ENCODE results near the gene PPP1R13B. TPM values are rescaled to one million over a fixed set of nuclear protein-coding genes. Genes with fewer than 3 reads are reported as not detected.

PPP1R13B gene
- total RNA-seq, 1 experiment from 2014 or later = 3.0 TPM

DNA sequence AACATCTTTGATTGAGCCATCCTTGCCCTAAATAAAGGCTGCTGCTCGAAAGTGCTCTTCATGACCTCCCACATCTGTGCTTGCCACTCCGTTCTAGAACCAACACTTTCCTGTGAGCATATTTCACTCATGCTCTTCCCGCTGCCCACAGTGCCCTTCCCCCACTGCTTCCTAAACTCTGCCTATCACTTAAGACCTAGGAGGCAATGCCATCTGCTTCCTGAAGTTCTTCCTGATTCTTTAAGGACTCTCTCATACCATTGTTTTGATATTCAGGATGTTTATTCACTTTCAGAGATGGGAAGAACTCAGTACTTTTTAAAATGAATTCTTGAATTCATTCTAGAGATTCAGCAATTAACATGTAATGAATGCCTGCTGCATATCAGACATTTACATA, 81.8 kb downstream of the PPP1R13B start:
- Histone ChIP-seq H3K4me3 (ENCODE audit: low read length) (no peak overlapping the region), H3K79me2 (ENCODE audit: low read length) (no peaks in the 10 kb centered on the region), H3K4me1 (ENCODE audit: low read length) (peaks cover 20% of the 10 kb centered on the region), H3K4me2 (ENCODE audit: low read depth, low read length, poor library complexity, severe bottlenecking) (no peak overlapping the region), H3K36me3 (ENCODE audit: insufficient read depth, low read length) (no peaks in the 10 kb centered on the region), H2AFZ (ENCODE audit: low read length) (no peak overlapping the region), H3K9me2 (replicated peaks; ENCODE audit: insufficient read depth, low read length) (no peaks in the 10 kb centered on the region), H3K27ac (ENCODE audit: low read length) (no peak overlapping the region), H4K20me1 (ENCODE audit: insufficient read depth, low read depth, low read length) (no peaks in the 10 kb centered on the region), H3K9ac (ENCODE audit: low read length) (no peak overlapping the region), H3K9me3 (ENCODE audit: low read length) (no peaks in the 10 kb centered on the region), H3K27me3 (ENCODE audit: low read length) (no peaks in the 10 kb centered on the region)
- DNase-seq = no peak

DNA sequence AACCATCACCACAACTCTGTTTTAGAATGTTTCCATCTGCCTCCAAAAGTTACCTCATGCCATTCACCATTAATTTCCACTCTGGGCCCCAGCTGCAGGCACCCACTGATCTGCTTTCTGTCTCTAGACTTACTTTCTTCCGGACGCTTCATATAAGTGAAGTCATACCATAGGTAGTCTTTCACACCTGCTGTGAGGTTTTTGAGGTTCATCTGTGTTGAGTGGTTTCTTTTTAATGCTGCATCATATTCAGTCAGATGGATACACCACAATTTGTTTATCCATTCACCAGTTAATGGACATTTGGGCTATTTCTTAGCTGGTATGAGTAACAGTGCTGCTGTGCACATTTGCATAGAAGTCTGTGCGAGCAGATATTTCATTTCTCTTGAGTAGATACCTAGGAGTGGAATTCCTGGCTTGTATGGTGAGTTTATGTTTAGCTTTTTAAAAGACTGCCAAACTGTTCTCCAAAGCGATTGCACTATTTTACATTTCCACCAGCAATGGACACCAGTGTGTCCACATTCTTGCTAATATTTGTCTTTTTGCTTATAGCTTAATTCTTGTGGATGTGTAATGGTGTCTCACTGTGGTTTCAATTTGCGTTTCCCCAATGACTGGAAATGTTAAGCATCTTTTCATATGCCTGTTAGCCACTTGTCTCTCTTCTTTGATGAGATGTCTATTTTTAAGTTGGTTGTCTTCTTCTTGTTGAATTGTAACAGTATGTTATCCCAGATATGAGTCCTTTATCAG, 83.5 kb downstream of the PPP1R13B start:
- peak; percentile 57 for DNase-seq
- H3K4me2 ChIP-seq (ENCODE audit: low read depth, low read length, poor library complexity, severe bottlenecking) = peak overlapping the region; percentile 38

DNA sequence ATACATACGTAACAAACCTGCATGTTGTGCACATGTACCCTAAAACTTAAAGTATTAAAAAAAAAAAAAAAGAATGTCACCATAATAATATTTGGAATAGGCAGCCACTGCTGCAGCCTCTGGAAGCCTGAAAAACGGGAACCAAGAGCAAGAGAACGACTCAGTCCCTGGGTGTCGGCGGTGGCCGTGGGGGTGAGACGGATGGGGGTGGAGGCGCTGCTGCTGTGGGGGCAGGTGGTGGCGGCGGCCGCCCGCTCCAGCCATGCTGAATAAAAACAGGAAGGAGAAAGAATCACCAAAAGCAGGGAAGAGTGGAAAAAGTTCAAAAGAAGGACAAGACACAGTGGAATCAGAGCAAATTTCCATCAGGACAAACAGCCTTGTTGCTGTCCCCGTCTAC, 84.8 kb downstream of the PPP1R13B start:
- DNase-seq = no peak
- H3K27ac ChIP-seq (ENCODE audit: low read length) = no peak overlapping the region
- H3K4me3 ChIP-seq (ENCODE audit: low read length) = no peak overlapping the region
- no peak overlapping the region for H3K4me2 ChIP-seq (ENCODE audit: low read depth, low read length, poor library complexity, severe bottlenecking)
- no peaks in the 10 kb centered on the region for H3K27me3 ChIP-seq (ENCODE audit: low read length)
- no peak overlapping the region for H3K9ac ChIP-seq (ENCODE audit: low read length)
- H3K9me3 ChIP-seq (ENCODE audit: low read length) = no peaks in the 10 kb centered on the region
- no peaks in the 10 kb centered on the region for H3K36me3 ChIP-seq (ENCODE audit: insufficient read depth, low read length)
- no peaks in the 10 kb centered on the region for H3K9me2 ChIP-seq (replicated peaks; ENCODE audit: insufficient read depth, low read length)
- peaks cover 20% of the 10 kb centered on the region for H3K4me1 ChIP-seq (ENCODE audit: low read length)
- H4K20me1 ChIP-seq (ENCODE audit: insufficient read depth, low read depth, low read length) = no peaks in the 10 kb centered on the region
- H2AFZ ChIP-seq (ENCODE audit: low read length) = no peak overlapping the region
- H3K79me2 ChIP-seq (ENCODE audit: low read length) = no peaks in the 10 kb centered on the region

More for the DNA sequence above, 83.5 kb downstream of the PPP1R13B start:
- Histone ChIP-seq H3K9ac (ENCODE audit: low read length) (no peak overlapping the region), H3K4me3 (ENCODE audit: low read length) (peak overlapping the region; percentile 23), H3K27ac (ENCODE audit: low read length) (no peak overlapping the region), H3K9me3 (ENCODE audit: low read length) (no peaks in the 10 kb centered on the region), H4K20me1 (ENCODE audit: insufficient read depth, low read depth, low read length) (no peaks in the 10 kb centered on the region), H3K79me2 (ENCODE audit: low read length) (no peaks in the 10 kb centered on the region), H3K9me2 (replicated peaks; ENCODE audit: insufficient read depth, low read length) (no peaks in the 10 kb centered on the region), H3K36me3 (ENCODE audit: insufficient read depth, low read length) (no peaks in the 10 kb centered on the region), H3K4me1 (ENCODE audit: low read length) (peaks cover 20% of the 10 kb centered on the region), H3K27me3 (ENCODE audit: low read length) (no peaks in the 10 kb centered on the region), H2AFZ (ENCODE audit: low read length) (peak overlapping the region; percentile 39; the same call in 1 of the 2 replicates)

DNA sequence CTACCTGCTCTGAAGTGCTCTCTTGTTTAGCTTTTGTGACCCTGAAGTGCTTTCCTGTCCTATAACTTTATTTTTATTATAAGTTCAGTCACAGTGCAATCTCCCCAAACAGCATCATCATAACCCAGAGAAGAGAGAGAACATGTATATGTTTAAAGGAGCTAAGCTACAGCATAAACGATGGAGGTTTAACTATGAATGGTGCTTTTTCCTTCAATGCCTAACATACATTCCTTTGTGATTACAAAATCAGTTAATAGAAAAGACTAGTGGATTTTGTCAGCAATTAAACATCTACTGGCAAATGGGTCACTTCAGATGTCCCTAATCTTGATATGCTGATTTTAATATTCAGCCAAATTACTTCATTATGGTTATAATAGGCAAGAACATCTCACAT, 85.3 kb downstream of the PPP1R13B start:
- Histone ChIP-seq H3K27me3 (ENCODE audit: low read length) (no peaks in the 10 kb centered on the region), H3K9ac (ENCODE audit: low read length) (no peak overlapping the region), H4K20me1 (ENCODE audit: insufficient read depth, low read depth, low read length) (no peaks in the 10 kb centered on the region), H2AFZ (ENCODE audit: low read length) (no peak overlapping the region), H3K4me2 (ENCODE audit: low read depth, low read length, poor library complexity, severe bottlenecking) (no peak overlapping the region), H3K4me1 (ENCODE audit: low read length) (peaks cover 20% of the 10 kb centered on the region), H3K36me3 (ENCODE audit: insufficient read depth, low read length) (no peaks in the 10 kb centered on the region), H3K4me3 (ENCODE audit: low read length) (no peak overlapping the region), H3K9me2 (replicated peaks; ENCODE audit: insufficient read depth, low read length) (no peaks in the 10 kb centered on the region), H3K79me2 (ENCODE audit: low read length) (no peaks in the 10 kb centered on the region), H3K9me3 (ENCODE audit: low read length) (no peaks in the 10 kb centered on the region), H3K27ac (ENCODE audit: low read length) (no peak overlapping the region)
- no peak for DNase-seq

DNA sequence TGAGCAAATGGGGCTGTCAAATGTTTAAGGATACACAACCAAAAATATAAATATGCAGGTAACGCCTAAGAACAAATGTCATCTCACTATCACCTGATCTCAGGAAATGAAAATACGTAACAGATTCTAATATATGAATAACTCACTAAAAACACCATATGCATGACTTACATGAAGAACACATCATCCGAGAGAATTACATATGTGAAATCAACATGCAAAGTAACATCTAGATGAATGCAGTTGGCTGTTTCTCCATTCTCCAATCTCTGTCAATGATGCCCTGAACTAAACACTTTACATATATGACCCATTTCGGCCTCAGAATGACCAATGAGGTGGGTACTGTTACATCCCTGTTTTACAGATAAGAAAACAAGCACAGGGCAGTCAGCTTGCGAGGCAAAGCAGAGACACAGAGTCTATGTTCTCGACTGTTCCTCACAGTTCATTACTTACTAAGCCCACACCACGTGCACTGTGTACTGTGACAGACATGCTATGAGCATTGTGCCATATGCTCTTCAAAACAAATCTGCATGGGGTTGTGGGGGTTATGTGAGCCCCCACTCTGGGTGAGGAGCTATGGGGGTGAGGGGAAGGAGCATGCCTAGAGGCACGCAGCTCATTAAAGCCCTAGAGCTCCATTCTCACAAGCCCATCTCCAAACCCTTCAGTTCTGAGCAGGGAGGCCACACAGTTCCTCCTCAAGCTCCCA, 89.2 kb downstream of the PPP1R13B start:
- Histone ChIP-seq H3K4me2 (ENCODE audit: low read depth, low read length, poor library complexity, severe bottlenecking) (no peak overlapping the region), H2AFZ (ENCODE audit: low read length) (no peak overlapping the region), H3K9ac (ENCODE audit: low read length) (no peak overlapping the region), H3K9me2 (replicated peaks; ENCODE audit: insufficient read depth, low read length) (no peaks in the 10 kb centered on the region), H3K79me2 (ENCODE audit: low read length) (no peaks in the 10 kb centered on the region), H3K9me3 (ENCODE audit: low read length) (no peaks in the 10 kb centered on the region), H3K4me1 (ENCODE audit: low read length) (peaks cover 7% of the 10 kb centered on the region), H3K27me3 (ENCODE audit: low read length) (no peaks in the 10 kb centered on the region), H3K36me3 (ENCODE audit: insufficient read depth, low read length) (no peaks in the 10 kb centered on the region), H3K27ac (ENCODE audit: low read length) (no peak overlapping the region), H3K4me3 (ENCODE audit: low read length) (no peak overlapping the region), H4K20me1 (ENCODE audit: insufficient read depth, low read depth, low read length) (no peaks in the 10 kb centered on the region)
- DNase-seq = no peak

DNA sequence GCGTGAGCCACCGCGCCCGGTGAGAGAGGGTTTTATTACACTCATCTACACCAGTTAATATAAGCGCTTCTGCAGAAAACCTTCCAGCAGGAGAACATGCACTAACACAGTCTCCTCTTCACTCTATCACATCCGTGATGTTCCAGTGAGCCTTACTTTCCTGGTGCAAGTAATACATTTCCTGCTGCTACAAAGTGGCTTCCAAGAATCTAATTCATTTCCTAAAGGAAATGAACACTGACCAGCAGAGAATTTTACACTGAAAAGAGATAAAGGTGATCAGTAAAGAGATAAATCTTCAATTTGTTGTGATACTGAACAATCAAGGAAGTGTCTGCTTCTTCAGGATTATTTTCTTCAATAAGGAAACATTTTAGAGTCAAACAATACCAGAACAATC, 92.3 kb downstream of the PPP1R13B start:
- no peak for DNase-seq

DNA sequence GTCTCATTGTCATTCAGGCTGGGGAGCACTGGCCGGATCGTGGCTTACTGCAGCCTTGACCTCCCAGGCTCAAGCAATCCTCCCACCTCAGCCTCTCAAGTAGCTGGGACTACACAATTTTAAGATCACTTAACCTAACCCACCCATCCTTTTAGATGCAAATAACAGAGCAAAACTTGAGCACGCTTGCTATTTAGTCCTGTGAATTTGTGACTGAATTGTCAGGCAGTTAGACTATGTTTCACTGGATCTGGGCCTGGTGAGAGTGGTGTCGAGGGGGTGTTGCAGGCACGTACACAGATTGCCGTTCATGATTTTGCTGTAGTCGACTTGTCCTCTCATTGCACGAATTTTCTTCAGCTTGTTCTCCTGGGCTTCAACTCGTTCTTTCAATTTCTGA, 93.6 kb downstream of the PPP1R13B start:
- Histone ChIP-seq H3K9ac (ENCODE audit: low read length) (no peak overlapping the region), H3K27ac (ENCODE audit: low read length) (no peak overlapping the region), H4K20me1 (ENCODE audit: insufficient read depth, low read depth, low read length) (no peaks in the 10 kb centered on the region), H2AFZ (ENCODE audit: low read length) (no peak overlapping the region), H3K4me3 (ENCODE audit: low read length) (no peak overlapping the region), H3K79me2 (ENCODE audit: low read length) (no peaks in the 10 kb centered on the region), H3K27me3 (ENCODE audit: low read length) (no peaks in the 10 kb centered on the region), H3K4me1 (ENCODE audit: low read length) (no peaks in the 10 kb centered on the region), H3K36me3 (ENCODE audit: insufficient read depth, low read length) (no peaks in the 10 kb centered on the region), H3K9me3 (ENCODE audit: low read length) (no peaks in the 10 kb centered on the region), H3K4me2 (ENCODE audit: low read depth, low read length, poor library complexity, severe bottlenecking) (no peak overlapping the region), H3K9me2 (replicated peaks; ENCODE audit: insufficient read depth, low read length) (no peaks in the 10 kb centered on the region)
- DNase-seq = no peak

More for the DNA sequence above, 92.3 kb downstream of the PPP1R13B start:
- Histone ChIP-seq H3K9me3 (ENCODE audit: low read length) (no peaks in the 10 kb centered on the region), H3K4me2 (ENCODE audit: low read depth, low read length, poor library complexity, severe bottlenecking) (no peak overlapping the region), H3K4me3 (ENCODE audit: low read length) (no peak overlapping the region), H3K27ac (ENCODE audit: low read length) (no peak overlapping the region), H3K9me2 (replicated peaks; ENCODE audit: insufficient read depth, low read length) (no peaks in the 10 kb centered on the region), H4K20me1 (ENCODE audit: insufficient read depth, low read depth, low read length) (no peaks in the 10 kb centered on the region), H2AFZ (ENCODE audit: low read length) (no peak overlapping the region), H3K27me3 (ENCODE audit: low read length) (no peaks in the 10 kb centered on the region), H3K9ac (ENCODE audit: low read length) (no peak overlapping the region), H3K4me1 (ENCODE audit: low read length) (no peaks in the 10 kb centered on the region), H3K36me3 (ENCODE audit: insufficient read depth, low read length) (no peaks in the 10 kb centered on the region), H3K79me2 (ENCODE audit: low read length) (no peaks in the 10 kb centered on the region)

DNA sequence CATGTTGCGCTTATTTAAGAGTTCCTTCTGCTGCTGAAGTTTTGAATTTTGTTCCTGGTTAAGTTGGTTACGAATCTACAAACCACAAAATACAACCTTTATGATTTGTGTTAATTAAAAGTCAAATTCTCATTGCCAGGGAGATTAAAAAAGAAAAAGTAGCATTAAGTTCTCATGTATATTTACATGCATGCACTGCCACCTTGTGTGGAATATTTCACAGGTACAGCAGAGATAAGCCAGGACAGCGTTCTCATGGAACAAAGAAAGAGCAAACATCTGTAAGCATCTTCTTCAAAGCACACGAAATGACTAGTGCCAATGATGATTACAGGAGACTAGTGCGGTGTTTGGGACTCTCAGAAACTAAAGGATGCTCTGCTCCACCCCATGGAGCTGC, 97.5 kb downstream of the PPP1R13B start:
- no peak overlapping the region for H3K4me2 ChIP-seq (ENCODE audit: low read depth, low read length, poor library complexity, severe bottlenecking)
- H2AFZ ChIP-seq (ENCODE audit: low read length) = no peak overlapping the region
- H3K36me3 ChIP-seq (ENCODE audit: insufficient read depth, low read length) = no peaks in the 10 kb centered on the region
- H3K4me1 ChIP-seq (ENCODE audit: low read length) = no peaks in the 10 kb centered on the region
- H3K4me3 ChIP-seq (ENCODE audit: low read length) = no peak overlapping the region
- DNase-seq = peak; percentile 57
- no peak overlapping the region for H3K27ac ChIP-seq (ENCODE audit: low read length)
- H3K79me2 ChIP-seq (ENCODE audit: low read length) = no peaks in the 10 kb centered on the region
- H3K9me3 ChIP-seq (ENCODE audit: low read length) = no peaks in the 10 kb centered on the region
- no peaks in the 10 kb centered on the region for H3K9me2 ChIP-seq (replicated peaks; ENCODE audit: insufficient read depth, low read length)
- H3K27me3 ChIP-seq (ENCODE audit: low read length) = no peaks in the 10 kb centered on the region
- no peaks in the 10 kb centered on the region for H4K20me1 ChIP-seq (ENCODE audit: insufficient read depth, low read depth, low read length)
- H3K9ac ChIP-seq (ENCODE audit: low read length) = no peak overlapping the region
